Activated B cell treated with CpG ODN at 0.5 μM for 24 hours (primary cell): ENCODE data around the gene UQCR11. TPM values are rescaled to one million over a fixed set of nuclear protein-coding genes. Genes with fewer than 3 reads are reported as not detected.

ENCODE experiments used
- ATAC-seq: fragments of 200-7000 bp; cut with Tn5 transposase; one replicate; pipeline ENCODE4 v1.10.0; 2021; ENCODE audit warnings: low read depth, mild to moderate bottlenecking, moderate library complexity
- CTCF ChIA-PET: fragments of 350-600 bp; sonication (Branson Sonifier 250); formaldehyde crosslinking; loops from one replicate; lab custom pipeline; 2021; ENCODE audit warnings: antibody characterized with exemption; lab: Charles Lee
- POLR2A ChIA-PET: fragments of 350-600 bp; sonication (Branson Sonifier 250); formaldehyde crosslinking; loops from one replicate; lab custom pipeline; 2021; ENCODE audit warnings: antibody characterized with exemption; lab: Charles Lee
- DNase-seq: peaks from one replicate; pipeline ENCODE4 v3.0.0; 2022
- H3K27ac Mint-ChIP-seq: one replicate; pipeline ENCODE4 v1.8.0; 2020; ENCODE audit warnings: mixed read lengths
- H3K27me3 Mint-ChIP-seq: one replicate; pipeline ENCODE4 v1.8.0; 2021; ENCODE audit warnings: mixed read lengths
- H3K36me3 Mint-ChIP-seq: one replicate; pipeline ENCODE4 v1.8.0; 2021; ENCODE audit warnings: low read depth, mixed read lengths
- H3K4me1 Mint-ChIP-seq: one replicate; pipeline ENCODE4 v1.8.0; 2021; ENCODE audit warnings: mixed read lengths
- H3K4me3 Mint-ChIP-seq: one replicate; pipeline ENCODE4 v1.8.0; 2020; ENCODE audit warnings: mild to moderate bottlenecking, mixed read lengths
- H3K9me3 Mint-ChIP-seq: one replicate; pipeline ENCODE4 v1.8.0; 2020; ENCODE audit warnings: mixed read lengths
- CTCF ChIP-seq: fragments of 200-600 bp; IDR thresholded peaks from one replicate; pipeline ENCODE4 v1.8.0; 2022; ENCODE audit warnings: antibody characterized with exemption, mild to moderate bottlenecking
- intact Hi-C: fragments of 100-400 bp; cut with micrococcal nuclease; formaldehyde crosslinking; loops from one replicate; pipeline ENCODE4 v1.15.1; 2024
- total RNA-seq: library from RNA; stranded (reverse); gene quantifications from 2 replicates; pipeline ENCODE4 v1.2.3, GENCODE V29; 2022

UQCR11 gene
- total RNA-seq, 1 donor from 2014 or later: 117 TPM

- no peak for TF ChIP-seq CTCF
- intact Hi-C loops: loop anchor here (1.0 to 5.0 kb wide), 6 partner anchors 14 to 794 kb away; partner anchors contain the start of genes ATP8B3, DAZAP1, MEX3D and PTBP1
- Mint-ChIP-seq H3K27me3 (no peaks in the 10 kb centered on the region), H3K27ac (peak overlapping the region; percentile 89), H3K9me3 (no peaks in the 10 kb centered on the region), H3K36me3 (peaks cover 9% of the 10 kb centered on the region), H3K4me1 (peaks cover 26% of the 10 kb centered on the region), H3K4me3 (peak overlapping the region; percentile 90)
- ChIA-PET POLR2A (interaction anchor here (0.6 to 5.4 kb wide), 6 partner anchors 10 to 81 kb away, joined by 3 to 88 read pairs (median 4); partner anchors contain the start of gene UQCR11), CTCF (interaction anchor here (1.3 to 1.7 kb wide), 2 partner anchors 81 to 234 kb away, joined by 5 to 8 read pairs; no protein-coding TSS in a partner anchor)
- DNase-seq (no peak), ATAC-seq (no peak)
These were observed 13.7 kb downstream of the UQCR11 start for GRCh38 chr19:1591421-1592023.

- H3K4me1 Mint-ChIP-seq: peaks cover 30% of the 10 kb centered on the region
- ATAC-seq: no peak
- peaks cover 10% of the 10 kb centered on the region for H3K36me3 Mint-ChIP-seq
- H3K9me3 Mint-ChIP-seq: no peaks in the 10 kb centered on the region
- H3K27me3 Mint-ChIP-seq: no peaks in the 10 kb centered on the region
- TF ChIP-seq CTCF: no peak
- no peak for DNase-seq
- H3K4me3 Mint-ChIP-seq: peak overlapping the region; percentile 90
- intact Hi-C loops: loop anchor here (1.0 to 5.0 kb wide), 3 partner anchors 23 to 794 kb away; partner anchors contain the start of genes DAZAP1, MEX3D and PTBP1
- CTCF ChIA-PET: interaction anchor here (0.6 to 1.7 kb wide), 4 partner anchors 44 to 235 kb away, joined by 3 to 8 read pairs (median 4); no protein-coding TSS in a partner anchor
- POLR2A ChIA-PET: interaction anchor here (0.6 to 5.4 kb wide), 8 partner anchors 9 to 174 kb away, joined by 3 to 88 read pairs (median 3); partner anchors contain the start of gene UQCR11
- peak overlapping the region; percentile 89 for H3K27ac Mint-ChIP-seq
These were observed 14.4 kb downstream of the UQCR11 start for GRCh38 chr19:1590641-1591397.

GRCh38 chr19:1587872-1588271 is 17.4 kb downstream of the UQCR11 start:
- intact Hi-C loops: no loop called here
- ChIA-PET CTCF (no interaction called here), POLR2A (interaction anchor here (0.6 to 1.3 kb wide), 4 partner anchors 17 to 238 kb away, joined by 3 to 12 read pairs (median 3); partner anchors contain the start of gene UQCR11)
- no peak overlapping the region for H3K27ac Mint-ChIP-seq
- H3K9me3 Mint-ChIP-seq: no peaks in the 10 kb centered on the region
- no peaks in the 10 kb centered on the region for H3K27me3 Mint-ChIP-seq
- no peak overlapping the region for H3K4me3 Mint-ChIP-seq
- no peak for TF ChIP-seq CTCF
- DNase-seq: no peak
- peaks cover 26% of the 10 kb centered on the region for H3K36me3 Mint-ChIP-seq
- ATAC-seq: no peak
- H3K4me1 Mint-ChIP-seq: peaks cover 24% of the 10 kb centered on the region

DNA sequence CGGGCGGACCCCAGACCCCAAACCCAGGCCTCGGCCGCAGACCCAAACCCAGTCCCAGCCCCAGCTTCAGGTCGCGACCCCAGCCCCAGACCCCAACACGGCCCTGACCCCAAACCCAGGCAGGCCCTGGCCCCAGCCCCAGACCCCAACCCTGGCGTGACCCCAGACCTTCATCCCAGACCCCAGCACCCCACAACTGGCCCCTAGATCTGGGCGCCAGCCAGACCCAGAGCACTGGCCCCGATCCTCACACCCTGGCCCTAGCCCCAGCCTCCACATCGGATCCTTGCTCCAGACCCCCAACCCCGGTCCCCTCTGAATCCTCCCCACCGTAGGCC is 20.1 kb downstream of the UQCR11 start:
- POLR2A ChIA-PET: no interaction called here
- DNase-seq: no peak
- intact Hi-C loops: no loop called here
- no peak for TF ChIP-seq CTCF
- CTCF ChIA-PET: no interaction called here
- H3K27me3 Mint-ChIP-seq: no peaks in the 10 kb centered on the region
- H3K27ac Mint-ChIP-seq: no peak overlapping the region
- H3K4me3 Mint-ChIP-seq: no peak overlapping the region
- peaks cover 45% of the 10 kb centered on the region for H3K36me3 Mint-ChIP-seq
- H3K4me1 Mint-ChIP-seq: peaks cover 11% of the 10 kb centered on the region
- no peak for ATAC-seq
- no peaks in the 10 kb centered on the region for H3K9me3 Mint-ChIP-seq
